Omental fat pad (tissue), 4 donors: Measurements from ENCODE around the gene LAG3. TPM values are rescaled to one million over a fixed set of nuclear protein-coding genes. Genes with fewer than 3 reads are reported as not detected.

Experiments used
- ATAC-seq: fragments of 150-250 bp; one replicate; pipeline ENCODE4 v1.9.1; 2016; ENCODE audit warnings: mild to moderate bottlenecking, moderate library complexity; ENCODE audit not compliant: low FRiP score
- DNase-seq: peaks from one replicate; pipeline ENCODE4 v3.0.0-alpha.2; 2019; ENCODE audit warnings: low spot score
- CTCF ChIP-seq, 3 donors: fragments of 450-650 bp; IDR thresholded peaks; one replicate each; pipeline ENCODE4 v1.5.1; 2016 to 2017; ENCODE audit warnings: antibody characterized with exemption in 3 of 3, mild to moderate bottlenecking in 3 of 3, moderate library complexity in 2 of 3
- total RNA-seq, 4 donors: library from RNA; depleted of rRNA; stranded (reverse); fragments of >200 nt; gene quantifications; one replicate each; pipeline ENCODE4 v1.1.0, GENCODE V29; 2016

Gene LAG3
- total RNA-seq, 4 donors from 2014 or later: 0.44 to 2.2 (median 0.92) TPM

DNA sequence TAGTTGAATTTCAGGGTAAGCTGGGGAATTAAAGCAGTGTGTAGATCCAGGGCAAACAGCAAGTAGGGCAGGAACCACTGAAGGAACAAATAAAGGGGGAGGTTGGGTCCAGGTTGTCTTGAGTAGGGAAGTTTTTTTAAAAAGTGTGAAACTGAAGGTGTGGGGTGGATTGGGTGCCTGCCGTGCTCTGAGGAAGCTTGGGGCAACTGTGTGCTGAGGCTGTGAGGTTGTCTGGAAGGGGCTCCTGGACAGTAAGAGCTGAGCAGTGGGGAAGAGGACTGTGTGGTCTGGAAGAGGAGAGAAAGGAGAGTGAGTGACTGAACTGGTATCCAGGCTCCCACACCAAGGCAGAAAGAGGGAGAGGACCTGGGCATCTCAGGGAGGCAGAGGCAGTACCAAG is 38.4 kb downstream of the LAG3 start:
- TF ChIP-seq CTCF (IDR thresholded peaks at IDR 0.05): no peak
- ATAC-seq: no peak
- DNase-seq: no peak

DNA sequence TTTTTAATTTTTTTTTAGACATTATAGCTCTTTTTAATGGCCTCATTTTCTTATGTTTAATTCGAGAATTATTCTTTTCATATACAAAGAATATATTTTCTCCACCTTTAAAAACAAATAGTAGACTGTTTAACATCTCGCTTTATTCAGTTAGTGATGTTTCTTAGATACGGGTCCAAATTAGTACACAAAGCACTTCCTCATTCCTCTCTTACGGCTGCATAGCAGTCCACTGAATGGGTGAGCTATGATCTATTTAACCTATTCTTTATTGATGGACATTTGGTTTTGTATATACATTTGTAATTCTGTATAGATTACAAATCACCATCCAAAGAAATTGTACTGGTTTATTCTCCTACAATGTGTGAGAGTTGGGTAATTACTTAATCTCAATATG is 41.0 kb downstream of the LAG3 start:
- DNase-seq: no peak
- ATAC-seq: no peak
- no peak for TF ChIP-seq CTCF (IDR thresholded peaks at IDR 0.05)

DNA sequence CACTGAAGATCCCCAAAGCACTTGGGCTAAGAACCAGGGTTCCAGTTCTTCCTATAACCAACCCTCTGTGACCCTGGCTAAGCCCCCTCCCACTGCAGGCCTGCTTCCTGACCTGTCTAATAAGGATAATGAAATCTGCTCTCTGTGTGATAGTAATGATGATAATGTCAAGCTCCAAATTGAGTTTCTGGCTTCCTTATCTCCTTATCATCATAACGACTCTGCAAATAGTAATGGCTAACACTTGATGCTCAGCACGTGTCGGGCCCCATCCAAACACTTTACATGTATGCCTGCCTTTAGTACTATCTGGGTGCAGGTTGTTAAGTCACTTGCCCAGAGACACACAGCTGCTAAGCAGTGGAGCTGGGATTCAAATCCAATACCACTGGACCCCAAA is 44.3 kb downstream of the LAG3 start:
- no peak for TF ChIP-seq CTCF (IDR thresholded peaks at IDR 0.05)
- no peak for DNase-seq
- no peak for ATAC-seq

- ATAC-seq (no peak), DNase-seq (no peak)
- TF ChIP-seq CTCF (IDR thresholded peaks at IDR 0.05): no peak
Observed at GRCh38 chr12:6817098-6817497, 44.8 kb downstream of the LAG3 start.

GRCh38 chr12:6817662-6818157 is 45.4 kb downstream of the LAG3 start:
- no peak for TF ChIP-seq CTCF (IDR thresholded peaks at IDR 0.05)
- DNase-seq: no peak
- no peak for ATAC-seq

- TF ChIP-seq CTCF (IDR thresholded peaks at IDR 0.05): no peak
- no peak for ATAC-seq
- DNase-seq: no peak
Observed at GRCh38 chr12:6818222-6818621, 45.9 kb downstream of the LAG3 start.

GRCh38 chr12:6818645-6819044 is 46.3 kb downstream of the LAG3 start:
- DNase-seq: no peak
- no peak for ATAC-seq
- TF ChIP-seq CTCF (IDR thresholded peaks at IDR 0.05): no peak
